HCT116 (cell line): Measurements from ENCODE around the gene TFIP11. TPM values are rescaled to one million over a fixed set of nuclear protein-coding genes. Genes with fewer than 3 reads are reported as not detected.

Experiments used
- ATAC-seq: fragments of 200-7000 bp; cut with Tn5 transposase; 2 replicates; pipeline ENCODE4 v1.9.1; 2020; ENCODE audit warnings: mild to moderate bottlenecking, moderate library complexity
- BruUV-seq: library from RNA; stranded (reverse); fragments of 400-500 nt; replicated peaks from 2 replicates; lab custom pipeline; 2021; lab: Mats Ljungman, UMichigan
- CTCF ChIA-PET: fragments of 300-600 bp; sonication (Branson Sonifier 250); formaldehyde crosslinking; loops from one replicate; lab custom pipeline; 2021; ENCODE audit warnings: antibody characterized with exemption; lab: Charles Lee
- POLR2A ChIA-PET: fragments of 300-600, 350-600 bp; sonication (Branson Sonifier 250); formaldehyde crosslinking; loops from one replicate; lab custom pipeline; 2021; ENCODE audit warnings: antibody characterized with exemption; lab: Charles Lee
- RAD21 ChIA-PET, 2 experiments: fragments of 300-600 bp; sonication (Branson Sonifier 250); formaldehyde crosslinking; loops; one replicate each; lab custom pipeline; 2023; ENCODE audit warnings: low total read pairs in 2 of 2; ENCODE audit not compliant: uncharacterized antibody in 2 of 2, unreplicated experiment in 2 of 2, low non-redundant PET in 1 of 2; lab: Charles Lee
- DNase-seq: peaks from one replicate; pipeline ENCODE4 v3.0.0-alpha.2; 2010; ENCODE audit warnings: low read depth, low spot score
- H2AFZ ChIP-seq: fragments of 200-600 bp; shearing (Covaris generic), sonication (generic); 2 replicates; pipeline ENCODE4 v1.6.1; 2017; ENCODE audit warnings: low read depth, mixed run types, mixed read lengths, antibody characterized with exemption, low read length; ENCODE audit not compliant: poor library complexity, severe bottlenecking
- H3K27ac ChIP-seq: 2 replicates; pipeline ENCODE4 v1.5.1; 2012; ENCODE audit warnings: low read depth, low read length
- H3K27me3 ChIP-seq: fragments of 200-600 bp; sonication (generic); 2 replicates; pipeline ENCODE4 v1.6.1; 2016; ENCODE audit warnings: mixed run types, low read length, mixed read lengths; ENCODE audit not compliant: insufficient read depth
- H3K36me3 ChIP-seq, 2 experiments: fragments of 200-500 bp in 1 of 2; fragments of 200-600 bp in 1 of 2; sonication (Bioruptor generic) in 1 of 2; sonication (generic) in 1 of 2; 2 replicates each; pipeline versions ENCODE4 v1.5.1 to v1.6.1; 2014 to 2016; ENCODE audit warnings: low read length in 2 of 2, inconsistent platforms in 1 of 2, mixed read lengths in 1 of 2, mixed run types in 1 of 2; ENCODE audit not compliant: insufficient read depth in 2 of 2, control insufficient read depth in 1 of 2
- H3K4me1 ChIP-seq, 2 experiments: fragments of 200-600 bp in 1 of 2; sonication (generic) in 1 of 2; 2 replicates each; pipeline versions ENCODE4 v1.5.1 to v1.6.1; 2012 to 2017; ENCODE audit warnings: low read length in 2 of 2, inconsistent platforms in 1 of 2, mild to moderate bottlenecking in 1 of 2, mixed read lengths in 1 of 2, mixed run types in 1 of 2, moderate library complexity in 1 of 2; ENCODE audit not compliant: insufficient read depth in 2 of 2, control insufficient read depth in 1 of 2
- H3K4me2 ChIP-seq: fragments of 200-600 bp; sonication (generic); 2 replicates; pipeline ENCODE4 v1.6.1; 2017; ENCODE audit warnings: mixed run types, low read length, mixed read lengths
- H3K4me3 ChIP-seq, 2 experiments: fragments of 200-600 bp in 1 of 2; sonication (generic) in 1 of 2; replicated peaks in 1 of 2; 2 replicates each; pipeline ENCODE4 v1.5.1; 2011 to 2016; ENCODE audit warnings: low read length in 2 of 2, control low read depth in 1 of 2, low read depth in 1 of 2, mild to moderate bottlenecking in 1 of 2, mixed read lengths in 1 of 2, mixed run types in 1 of 2
- H3K79me2 ChIP-seq: fragments of 200-600 bp; sonication (generic); 2 replicates; pipeline ENCODE4 v1.6.1; 2017; ENCODE audit warnings: mild to moderate bottlenecking, mixed run types, low read length, moderate library complexity, mixed read lengths; ENCODE audit not compliant: insufficient read depth
- H3K9ac ChIP-seq: fragments of 200-600 bp; sonication (generic); 2 replicates; pipeline ENCODE4 v1.6.1; 2016; ENCODE audit warnings: low read length, mixed read lengths
- H3K9me2 ChIP-seq: fragments of 200-600 bp; sonication (generic), shearing (Covaris generic); 2 replicates; pipeline ENCODE4 v1.6.1; 2017; ENCODE audit warnings: mixed run types, mild to moderate bottlenecking, moderate library complexity; ENCODE audit not compliant: insufficient read depth
- H3K9me3 ChIP-seq, 2 experiments: fragments of 200-500 bp in 1 of 2; fragments of 200-600 bp in 1 of 2; sonication (Bioruptor generic) in 1 of 2; sonication (generic) in 1 of 2; 2 replicates each; pipeline ENCODE4 v1.6.1; 2014 to 2017; ENCODE audit warnings: low read length in 2 of 2, mixed read lengths in 2 of 2, inconsistent platforms in 1 of 2, low read depth in 1 of 2, mild to moderate bottlenecking in 1 of 2, mixed run types in 1 of 2, moderate library complexity in 1 of 2; ENCODE audit not compliant: control insufficient read depth in 1 of 2, insufficient read depth in 1 of 2
- H4K20me1 ChIP-seq: fragments of 200-600 bp; sonication (generic), shearing (Covaris generic); 2 replicates; pipeline ENCODE4 v1.6.1; 2017; ENCODE audit warnings: mixed run types, mild to moderate bottlenecking, moderate library complexity; ENCODE audit not compliant: insufficient read depth
- ATF3 ChIP-seq: IDR thresholded peaks from 2 replicates; pipeline ENCODE4 v1.6.1; 2012
- CBX3 ChIP-seq: IDR thresholded peaks from 2 replicates; pipeline ENCODE4 v1.6.1; 2012; ENCODE audit warnings: low read depth
- EGR1 ChIP-seq: IDR thresholded peaks from 2 replicates; pipeline ENCODE4 v1.6.1; 2012; ENCODE audit warnings: low read depth
- ELF1 ChIP-seq: IDR thresholded peaks from 2 replicates; pipeline ENCODE4 v1.6.1; 2012; ENCODE audit warnings: low read depth, borderline replicate concordance
- EZH2 ChIP-seq: fragments of 200-600 bp; sonication (generic); IDR thresholded peaks from 2 replicates; pipeline ENCODE4 v1.6.1; 2017; ENCODE audit warnings: antibody characterized with exemption, mixed run types
- EZH2phosphoT487 ChIP-seq: fragments of 200-600 bp; IDR thresholded peaks from 2 replicates; pipeline ENCODE4 v1.6.1; 2018; ENCODE audit warnings: antibody characterized with exemption, borderline replicate concordance
- FOSL1 ChIP-seq: IDR thresholded peaks from 2 replicates; pipeline ENCODE4 v1.6.1; 2012; ENCODE audit warnings: low read depth
- SIN3A ChIP-seq: IDR thresholded peaks from 2 replicates; pipeline ENCODE4 v1.6.1; 2012; ENCODE audit warnings: low read depth
- SRF ChIP-seq: IDR thresholded peaks from 2 replicates; pipeline ENCODE4 v1.6.1; 2012; ENCODE audit warnings: low read depth
- TCF7L2 ChIP-seq: IDR thresholded peaks from 2 replicates; pipeline ENCODE4 v1.7.0; 2011; ENCODE audit warnings: borderline replicate concordance, inconsistent platforms; ENCODE audit not compliant: insufficient read depth, insufficient read length; ENCODE audit errors: extremely low read depth
- YY1 ChIP-seq: IDR thresholded peaks from 2 replicates; pipeline ENCODE4 v1.6.1; 2011; ENCODE audit warnings: low read length, low read depth, moderate library complexity, mild to moderate bottlenecking; ENCODE audit not compliant: insufficient replicate concordance; ENCODE audit errors: extremely low read depth
- ZFX ChIP-seq: fragments of 450-650 bp; IDR thresholded peaks from 2 replicates; pipeline ENCODE4 v1.6.1; 2017
- ZNF274 ChIP-seq: fragments of 200-500 bp; sonication (Bioruptor generic); IDR thresholded peaks from 2 replicates; pipeline ENCODE4 v1.6.1; 2014; ENCODE audit warnings: mild to moderate bottlenecking, low read depth, low read length, inconsistent platforms
- intact Hi-C: fragments of 100-400 bp; cut with micrococcal nuclease; formaldehyde crosslinking; loops from 2 replicates; pipeline ENCODE4 v1.10.0; 2022
- total RNA-seq: library from RNA; stranded (reverse); gene quantifications from one replicate; pipeline ENCODE4 v1.2.1, GENCODE V29; 2021; ENCODE audit not compliant: unreplicated experiment

The TFIP11 gene
- total RNA-seq, 1 experiment from 2014 or later, result 28.1 TPM

- H3K79me2 ChIP-seq, result peaks cover 68% of the 10 kb centered on the region
- DNase-seq (no peak), ATAC-seq (no peak)
- RAD21 ChIA-PET, result no interaction called here
- no peaks in the 10 kb centered on the region for H3K9me2 ChIP-seq
- POLR2A ChIA-PET, result no interaction called here
- no peak overlapping the region for H2AFZ ChIP-seq
- H3K9me3 ChIP-seq, result no peaks in the 10 kb centered on the region
- peak overlapping the region; percentile 93; the same call in 1 of the 2 replicates for H3K9ac ChIP-seq
- no peak overlapping the region for H3K27ac ChIP-seq
- no peak overlapping the region; a peak in 1 of 4 replicates for H3K4me3 ChIP-seq
- peaks cover 6 to 13% of the 10 kb centered on the region in 2 experiments; a peak in 3 of 4 replicates for H3K36me3 ChIP-seq
- peak overlapping the region; percentile 79; the same call in 1 of the 2 replicates for H3K4me2 ChIP-seq
- intact Hi-C loops, result no loop called here
- H3K27me3 ChIP-seq, result no peaks in the 10 kb centered on the region
- no peaks in the 10 kb centered on the region for H4K20me1 ChIP-seq
- BruUV-seq, result no TSS peak
- no peak for TF ChIP-seq FOSL1
- TF ChIP-seq TCF7L2, result no peak
- no peak for TF ChIP-seq SRF
- no peak for TF ChIP-seq EZH2phosphoT487
- no peak for TF ChIP-seq EGR1
- TF ChIP-seq EZH2, result no peak
- no peak for TF ChIP-seq CBX3
- TF ChIP-seq ATF3, result no peak
- no peak for TF ChIP-seq SIN3A
- TF ChIP-seq ZFX, result no peak
- no peak for TF ChIP-seq ZNF274
- TF ChIP-seq YY1, result no peak
- TF ChIP-seq ELF1, result no peak
- CTCF ChIA-PET, result no interaction called here
- peaks cover 10 to 15% of the 10 kb centered on the region in 2 experiments for H3K4me1 ChIP-seq
These were observed 30.1 kb downstream of the TFIP11 start for GRCh38 chr22:26482161-26482560.

GRCh38 chr22:26481694-26482093, 30.6 kb downstream of the TFIP11 start:
- ChIA-PET CTCF (no interaction called here), POLR2A (no interaction called here)
- no TSS peak for BruUV-seq
- no peaks in the 10 kb centered on the region for H3K27me3 ChIP-seq
- H3K79me2 ChIP-seq, result peaks cover 63% of the 10 kb centered on the region
- no peak overlapping the region for H3K27ac ChIP-seq
- H3K36me3 ChIP-seq, result peaks cover 9 to 17% of the 10 kb centered on the region in 2 experiments; a peak in 3 of 4 replicates
- TF ChIP-seq ATF3, result no peak
- TF ChIP-seq, all 23 proteins: peak for 0
- H3K4me3 ChIP-seq, result no peak overlapping the region
- no peak overlapping the region for H2AFZ ChIP-seq
- no peak for DNase-seq
- intact Hi-C loops, result no loop called here
- ATAC-seq, result no peak
- no peaks in the 10 kb centered on the region for H3K9me2 ChIP-seq
- H3K9ac ChIP-seq, result no peak overlapping the region
- H3K4me1 ChIP-seq, result peaks cover 10 to 15% of the 10 kb centered on the region in 2 experiments
- RAD21 ChIA-PET, result no interaction called here
- H4K20me1 ChIP-seq, result no peaks in the 10 kb centered on the region
- H3K9me3 ChIP-seq, result no peaks in the 10 kb centered on the region
- H3K4me2 ChIP-seq, result no peak overlapping the region
